Loucy (cell line): ENCODE results near the gene ATG10.

Experiments
- EZH2phosphoT487 ChIP-seq: fragments of 200-600 bp; IDR thresholded peaks from 2 replicates; pipeline ENCODE4 v1.6.1; 2018; ENCODE audit warnings: antibody characterized with exemption, mild to moderate bottlenecking, moderate library complexity, borderline replicate concordance
- TF ChIP-seq, protein P1 (sequence below): fragments of 200-600 bp; sonication (generic); conservative IDR thresholded peaks from 2 replicates; pipeline ENCODE4 v1.5.1; 2014; ENCODE audit warnings: mild to moderate bottlenecking, antibody characterized with exemption, low read length

DNA sequence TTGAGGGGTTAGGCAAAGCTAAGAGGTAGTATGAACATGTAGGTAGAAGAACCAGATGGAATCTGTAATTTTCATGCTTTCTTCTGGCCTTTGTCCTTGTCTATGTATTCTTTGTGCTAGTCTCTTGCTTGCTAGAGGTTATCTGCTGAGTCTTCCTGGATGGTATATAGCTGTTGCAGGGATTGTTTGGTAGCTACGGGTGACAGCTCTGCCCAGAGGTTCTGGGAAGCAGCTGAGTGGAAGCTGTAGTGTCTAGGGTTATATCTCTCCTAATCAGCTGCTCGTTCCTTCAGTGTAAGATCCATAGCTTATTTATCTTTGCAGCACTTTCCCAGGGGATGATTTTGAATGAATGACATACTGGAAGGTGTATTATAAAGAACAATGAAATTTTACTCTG lies 100.3 kb downstream of the ATG10 start:
- TF ChIP-seq, protein P1, sequence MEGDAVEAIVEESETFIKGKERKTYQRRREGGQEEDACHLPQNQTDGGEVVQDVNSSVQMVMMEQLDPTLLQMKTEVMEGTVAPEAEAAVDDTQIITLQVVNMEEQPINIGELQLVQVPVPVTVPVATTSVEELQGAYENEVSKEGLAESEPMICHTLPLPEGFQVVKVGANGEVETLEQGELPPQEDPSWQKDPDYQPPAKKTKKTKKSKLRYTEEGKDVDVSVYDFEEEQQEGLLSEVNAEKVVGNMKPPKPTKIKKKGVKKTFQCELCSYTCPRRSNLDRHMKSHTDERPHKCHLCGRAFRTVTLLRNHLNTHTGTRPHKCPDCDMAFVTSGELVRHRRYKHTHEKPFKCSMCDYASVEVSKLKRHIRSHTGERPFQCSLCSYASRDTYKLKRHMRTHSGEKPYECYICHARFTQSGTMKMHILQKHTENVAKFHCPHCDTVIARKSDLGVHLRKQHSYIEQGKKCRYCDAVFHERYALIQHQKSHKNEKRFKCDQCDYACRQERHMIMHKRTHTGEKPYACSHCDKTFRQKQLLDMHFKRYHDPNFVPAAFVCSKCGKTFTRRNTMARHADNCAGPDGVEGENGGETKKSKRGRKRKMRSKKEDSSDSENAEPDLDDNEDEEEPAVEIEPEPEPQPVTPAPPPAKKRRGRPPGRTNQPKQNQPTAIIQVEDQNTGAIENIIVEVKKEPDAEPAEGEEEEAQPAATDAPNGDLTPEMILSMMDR: no peak
- no peak for TF ChIP-seq EZH2phosphoT487
